Gastroesophageal sphincter (tissue), 3 donors: ENCODE results near the gene PNPLA7.

Experiments
- CTCF ChIP-seq, 4 experiments: fragments of 200-600 bp in 2 of 4; fragments of 450-650 bp in 2 of 4; sonication (generic) in 1 of 4; IDR thresholded peaks; one replicate each; pipeline ENCODE4 v1.5.1; 2017 to 2019; ENCODE audit warnings: antibody characterized with exemption in 4 of 4, mild to moderate bottlenecking in 2 of 4, moderate library complexity in 2 of 4
- POLR2A ChIP-seq, 2 donors: fragments of 450-650 bp; IDR thresholded peaks; one replicate each; pipeline ENCODE4 v1.6.1; 2017; ENCODE audit warnings: antibody characterized with exemption in 2 of 2, mild to moderate bottlenecking in 2 of 2, moderate library complexity in 1 of 2
- POLR2AphosphoS5 ChIP-seq: sonication (generic); formaldehyde crosslinking; IDR thresholded peaks from one replicate; pipeline ENCODE4 v1.6.1; 2017; ENCODE audit warnings: antibody characterized with exemption

- TF ChIP-seq POLR2A (IDR thresholded peaks at IDR 0.05) (no peak), POLR2AphosphoS5 (no peak), CTCF (IDR thresholded peaks at IDR 0.05) (no peak)
These were observed 73.3 kb downstream of the PNPLA7 start for GRCh38 chr9:137476856-137477255.
